HepG2 (cell line): ENCODE data around the gene RPS6KL1. TPM values are rescaled to one million over a fixed set of nuclear protein-coding genes. Genes with fewer than 3 reads are reported as not detected.

Experiments
- CREB3 ChIP-seq: sonication (generic); formaldehyde crosslinking; IDR thresholded peaks from 2 replicates; pipeline ENCODE4 v1.5.0; 2020; ENCODE audit warnings: missing genetic modification reagents
- GFI1 ChIP-seq: sonication (generic); formaldehyde crosslinking; IDR thresholded peaks from 2 replicates; pipeline ENCODE4 v1.5.0; 2020; ENCODE audit warnings: missing genetic modification reagents, mild to moderate bottlenecking, borderline replicate concordance
- KLF11 ChIP-seq: IDR thresholded peaks from 2 replicates; pipeline ENCODE4 v1.6.1; 2016; ENCODE audit warnings: missing compliant biosample characterization
- MBD4 ChIP-seq: IDR thresholded peaks from 2 replicates; pipeline ENCODE4 v1.6.1; 2012; ENCODE audit warnings: low read length, inconsistent platforms, borderline replicate concordance
- RFXAP ChIP-seq: sonication (generic); formaldehyde crosslinking; IDR thresholded peaks from 2 replicates; pipeline ENCODE4 v1.4.0; 2020; ENCODE audit warnings: missing genetic modification reagents, borderline replicate concordance
- SALL1 ChIP-seq: sonication (generic); formaldehyde crosslinking; IDR thresholded peaks from 2 replicates; pipeline ENCODE4 v1.8.0; 2022; ENCODE audit warnings: mild to moderate bottlenecking, missing genetic modification reagents
- SMC3 ChIP-seq: IDR thresholded peaks from 2 replicates; pipeline ENCODE4 v1.6.1; 2011; ENCODE audit warnings: low read length, improper control_type of control experiment
- ZFP1 ChIP-seq: IDR thresholded peaks from 2 replicates; pipeline ENCODE4 v1.6.1; 2016
- ZNF329 ChIP-seq: sonication (generic); formaldehyde crosslinking; IDR thresholded peaks from 2 replicates; pipeline ENCODE4 v1.9.0; 2021; ENCODE audit warnings: low read depth, mild to moderate bottlenecking, missing genetic modification reagents
- ZNF530 ChIP-seq: sonication (generic); formaldehyde crosslinking; IDR thresholded peaks from 2 replicates; pipeline ENCODE4 v1.5.0; 2020; ENCODE audit warnings: low read depth, mild to moderate bottlenecking, missing genetic modification reagents
- ZNF773 ChIP-seq: sonication (generic); formaldehyde crosslinking; IDR thresholded peaks from 2 replicates; pipeline ENCODE4 v1.4.0; 2020; ENCODE audit warnings: missing genetic modification reagents, borderline replicate concordance
- ZNF788 ChIP-seq: sonication (generic); formaldehyde crosslinking; IDR thresholded peaks from 2 replicates; pipeline ENCODE4 v1.5.0; 2020; ENCODE audit warnings: mild to moderate bottlenecking, missing genetic modification reagents, borderline replicate concordance
- ZSCAN12 ChIP-seq: sonication (generic); formaldehyde crosslinking; IDR thresholded peaks from 2 replicates; pipeline ENCODE4 v1.9.0; 2021; ENCODE audit warnings: mild to moderate bottlenecking, missing genetic modification reagents
- polyA plus RNA-seq, 8 experiments: library from polyadenylated mRNA; depleted of rRNA in 3 of 8; stranded (reverse) in 7 of 8; unstranded in 1 of 8; fragments of >200 nt; fragmentation: Illumina TruSeq in 4 of 8; extraction: Trizol in 4 of 8; gene quantifications; 2 replicates each; pipeline versions ENCODE4 v1.2.1 to v1.2.3, GENCODE V29; 2011 to 2016; ENCODE audit warnings: low read depth in 4 of 8, missing spikeins in 1 of 8, mixed read lengths in 1 of 8; ENCODE audit not compliant: insufficient read depth in 1 of 8
- total RNA-seq, 5 experiments: library from RNA; depleted of rRNA; stranded (reverse); fragments of >200 nt; fragmentation: Illumina TruSeq; extraction: Trizol; gene quantifications; 2 replicates each; pipeline ENCODE4 v1.2.3, GENCODE V29; 2016; ENCODE audit warnings: low read depth in 1 of 5
- TF ChIP-seq, protein P1 (sequence below): sonication (generic); formaldehyde crosslinking; IDR thresholded peaks from 2 replicates; pipeline ENCODE4 v1.8.0; 2023; ENCODE audit warnings: mild to moderate bottlenecking, missing genetic modification reagents
- TF ChIP-seq, protein P2 (sequence below): sonication (generic); formaldehyde crosslinking; IDR thresholded peaks from 2 replicates; pipeline ENCODE4 v1.5.0; 2020; ENCODE audit warnings: missing genetic modification reagents, mild to moderate bottlenecking, borderline replicate concordance
- TF ChIP-seq, protein P3 (sequence below): sonication (generic); formaldehyde crosslinking; IDR thresholded peaks from 2 replicates; pipeline ENCODE4 v1.8.1; 2023; ENCODE audit warnings: mild to moderate bottlenecking, moderate library complexity, missing genetic modification reagents

Gene RPS6KL1
- total and polyA plus RNA-seq, 2 of the 13 experiments (the other 11 are each of a cell fraction or from before 2014, with no cell fraction given) = 6.5 to 11.5 TPM

DNA sequence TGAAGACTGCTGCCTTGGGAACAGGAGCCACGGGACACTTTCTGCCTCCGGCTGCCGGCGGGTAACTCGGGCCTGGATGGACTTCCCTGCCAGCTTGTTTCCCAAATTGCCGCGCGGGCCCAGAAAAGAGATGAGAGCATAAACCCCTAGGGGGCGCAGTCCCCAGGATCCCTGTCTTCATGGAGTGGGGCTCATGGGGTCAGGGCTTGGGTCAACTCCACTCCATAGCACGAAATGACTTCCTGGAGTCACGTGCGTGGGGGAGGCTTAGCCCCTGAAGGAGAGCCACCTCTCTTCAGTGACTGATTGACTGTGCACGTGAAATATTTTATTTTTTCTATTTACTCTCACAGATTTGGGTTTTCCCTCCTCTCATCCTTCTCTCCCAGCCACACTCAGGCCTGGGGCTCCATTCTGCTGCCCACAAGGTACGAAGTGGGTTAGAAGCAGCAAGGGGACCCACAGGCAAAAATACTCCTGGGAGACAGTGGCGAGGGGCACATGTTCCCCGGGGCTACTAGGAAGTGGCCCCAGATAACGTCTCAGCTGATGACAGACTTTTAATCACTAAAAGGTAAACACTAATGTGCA, 22.3 kb upstream of the RPS6KL1 start (continued):
- TF ChIP-seq ZNF773 (no peak), ZNF329 (CRISPR knock-in tag) (no peak), SMC3 (peak; percentile 29; the same call in 1 of the 2 replicates), ZNF530 (no peak), ZSCAN12 (CRISPR knock-in tag) (no peak), GFI1 (no peak), ZFP1 (CRISPR knock-in tag) (no peak), CREB3 (CRISPR knock-in tag) (no peak), ZNF788 (CRISPR knock-in tag) (no peak), MBD4 (no peak), RFXAP (CRISPR knock-in tag) (no peak), SALL1 (CRISPR knock-in tag) (peak; percentile 19; the same call in 1 of the 2 replicates), KLF11 (CRISPR knock-in tag) (no peak)
- TF ChIP-seq, protein P1, sequence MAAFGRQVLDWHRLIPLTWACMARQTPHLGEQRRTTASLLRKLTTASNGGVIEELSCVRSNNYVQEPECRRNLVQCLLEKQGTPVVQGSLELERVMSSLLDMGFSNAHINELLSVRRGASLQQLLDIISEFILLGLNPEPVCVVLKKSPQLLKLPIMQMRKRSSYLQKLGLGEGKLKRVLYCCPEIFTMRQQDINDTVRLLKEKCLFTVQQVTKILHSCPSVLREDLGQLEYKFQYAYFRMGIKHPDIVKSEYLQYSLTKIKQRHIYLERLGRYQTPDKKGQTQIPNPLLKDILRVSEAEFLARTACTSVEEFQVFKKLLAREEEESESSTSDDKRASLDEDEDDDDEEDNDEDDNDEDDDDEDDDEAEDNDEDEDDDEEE (CRISPR knock-in tag) = no peak
- TF ChIP-seq, protein P2, sequence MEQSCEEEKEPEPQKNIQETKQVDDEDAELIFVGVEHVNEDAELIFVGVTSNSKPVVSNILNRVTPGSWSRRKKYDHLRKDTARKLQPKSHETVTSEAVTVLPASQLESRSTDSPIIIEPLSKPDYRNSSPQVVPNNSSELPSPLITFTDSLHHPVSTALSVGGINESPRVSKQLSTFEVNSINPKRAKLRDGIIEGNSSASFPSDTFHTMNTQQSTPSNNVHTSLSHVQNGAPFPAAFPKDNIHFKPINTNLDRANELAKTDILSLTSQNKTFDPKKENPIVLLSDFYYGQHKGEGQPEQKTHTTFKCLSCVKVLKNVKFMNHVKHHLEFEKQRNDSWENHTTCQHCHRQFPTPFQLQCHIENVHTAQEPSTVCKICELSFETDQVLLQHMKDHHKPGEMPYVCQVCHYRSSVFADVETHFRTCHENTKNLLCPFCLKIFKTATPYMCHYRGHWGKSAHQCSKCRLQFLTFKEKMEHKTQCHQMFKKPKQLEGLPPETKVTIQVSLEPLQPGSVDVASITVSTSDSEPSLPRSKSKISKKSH = no peak
- TF ChIP-seq, protein P3, sequence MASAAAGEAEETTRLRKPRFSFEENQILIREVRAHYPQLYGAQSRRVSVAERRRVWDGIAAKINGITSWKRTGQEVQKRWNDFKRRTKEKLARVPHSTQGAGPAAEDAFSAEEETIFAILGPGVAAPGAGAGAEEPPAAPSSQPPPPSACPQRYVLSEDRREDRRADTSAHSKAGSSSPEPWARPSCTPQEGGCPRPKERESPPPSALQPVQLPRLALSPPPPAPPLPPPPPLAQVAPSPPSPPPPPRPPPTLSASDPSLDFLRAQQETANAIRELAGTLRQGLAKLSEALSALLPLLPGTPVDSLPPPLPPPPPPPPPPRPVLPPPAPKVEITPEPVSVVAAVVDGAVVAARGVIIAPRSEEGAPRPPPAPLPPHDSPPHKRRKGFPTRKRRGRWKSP (CRISPR knock-in tag) = no peak
